Activated T-helper 2 cell treated with anti-CD3 and anti-CD28 coated beads, Interferon-gamma antibody, Interleukin-2, Interleukin-4, amounts not matched to agents 10 μg/mL and 5 μg/mL and 100 μg/mL, durations not matched to agents 14 hours and 24 hours and 36 hours (primary cell): ENCODE results near the gene BMP8A. TPM values are rescaled to one million over a fixed set of nuclear protein-coding genes. Genes with fewer than 3 reads are reported as not detected.
"Not testable (repeated sequence)": the region's sequence is repeated elsewhere in the genome, so short reads cannot be mapped to it uniquely, and the experiment has no call there.

ENCODE experiments used
- DNase-seq: peaks from one replicate; pipeline ENCODE4 v3.0.0; 2021; ENCODE audit warnings: low spot score
- H3K27ac Mint-ChIP-seq: one replicate; pipeline ENCODE4 v1.8.0; 2021; ENCODE audit warnings: mixed read lengths
- H3K27me3 Mint-ChIP-seq: one replicate; pipeline ENCODE4 v1.8.0; 2021; ENCODE audit warnings: low read depth, mixed read lengths
- H3K36me3 Mint-ChIP-seq: one replicate; pipeline ENCODE4 v1.8.0; 2021; ENCODE audit warnings: low read depth, mixed read lengths
- H3K4me1 Mint-ChIP-seq: one replicate; pipeline ENCODE4 v1.8.0; 2021; ENCODE audit warnings: low read depth, mixed read lengths
- H3K4me3 Mint-ChIP-seq: one replicate; pipeline ENCODE4 v1.8.0; 2021; ENCODE audit warnings: low read depth, mild to moderate bottlenecking, moderate library complexity, mixed read lengths
- H3K9me3 Mint-ChIP-seq: one replicate; pipeline ENCODE4 v1.8.0; 2021; ENCODE audit warnings: mixed read lengths
- intact Hi-C: fragments of 100-400 bp; cut with micrococcal nuclease; formaldehyde crosslinking; loops from one replicate; pipeline ENCODE4 v1.15.1; 2023
- total RNA-seq: library from RNA; stranded (reverse); gene quantifications from 2 replicates; pipeline ENCODE4 v1.2.3, GENCODE V29; 2022

The BMP8A gene
- total RNA-seq, 1 donor from 2014 or later = 0.11 TPM

DNA sequence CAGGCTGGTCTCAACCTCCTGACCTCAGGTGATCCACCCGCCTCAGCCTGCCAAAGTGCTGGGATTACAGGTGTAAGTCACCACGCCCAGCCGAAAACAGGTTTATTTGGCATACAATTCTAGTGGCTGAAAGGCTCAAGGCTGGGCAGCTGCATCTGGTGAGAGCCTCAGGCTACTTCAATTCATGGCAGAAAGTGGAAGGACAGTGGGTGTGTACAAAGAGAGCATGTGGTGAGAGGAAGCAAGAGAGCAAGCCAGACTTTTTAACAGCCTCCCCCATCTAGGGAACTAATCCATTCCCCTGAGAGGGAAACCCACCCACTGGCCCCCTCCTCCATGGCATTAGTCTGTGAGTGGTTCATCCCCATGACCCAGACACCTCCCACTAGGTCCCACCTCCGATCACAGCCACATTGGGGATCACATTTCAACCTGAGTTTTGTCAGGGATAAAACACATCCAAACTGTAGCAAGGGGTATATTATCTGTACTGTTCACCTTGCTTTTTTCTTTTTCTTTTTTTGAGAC lies 9.5 kb downstream of the BMP8A start:
- Mint-ChIP-seq H3K27ac (no peak overlapping the region), H3K9me3 (no peaks in the 10 kb centered on the region), H3K4me1 (no peaks in the 10 kb centered on the region), H3K36me3 (no peaks in the 10 kb centered on the region), H3K27me3 (peaks cover 6% of the 10 kb centered on the region), H3K4me3 (no peak overlapping the region)
- no peak for DNase-seq
- intact Hi-C loops = no loop called here

DNA sequence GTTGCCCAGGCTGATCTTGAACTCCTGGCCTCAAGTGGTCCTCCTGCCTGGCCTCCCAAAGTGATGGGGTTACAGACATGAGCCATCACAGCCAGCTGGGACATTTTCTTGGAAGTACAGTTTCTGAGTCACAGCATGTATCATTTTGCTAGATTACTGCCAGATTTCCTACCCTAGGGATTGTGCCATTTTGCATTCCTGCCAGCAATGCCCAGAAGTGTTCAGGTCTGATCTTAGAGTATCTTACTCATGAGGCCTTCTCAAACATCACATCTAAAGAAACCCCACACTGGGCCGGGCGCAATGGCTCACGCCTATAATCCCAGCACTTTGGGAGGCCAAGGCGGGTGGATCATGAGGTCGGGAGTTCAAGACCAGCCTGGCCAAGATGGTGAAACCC lies 10.2 kb downstream of the BMP8A start:
- no peaks in the 10 kb centered on the region for H3K9me3 Mint-ChIP-seq
- H3K27ac Mint-ChIP-seq = no peak overlapping the region
- intact Hi-C loops = no loop called here
- H3K4me3 Mint-ChIP-seq = no peak overlapping the region
- H3K4me1 Mint-ChIP-seq = no peaks in the 10 kb centered on the region
- H3K27me3 Mint-ChIP-seq = peaks cover 3% of the 10 kb centered on the region
- H3K36me3 Mint-ChIP-seq = no peaks in the 10 kb centered on the region
- DNase-seq = no peak

DNA sequence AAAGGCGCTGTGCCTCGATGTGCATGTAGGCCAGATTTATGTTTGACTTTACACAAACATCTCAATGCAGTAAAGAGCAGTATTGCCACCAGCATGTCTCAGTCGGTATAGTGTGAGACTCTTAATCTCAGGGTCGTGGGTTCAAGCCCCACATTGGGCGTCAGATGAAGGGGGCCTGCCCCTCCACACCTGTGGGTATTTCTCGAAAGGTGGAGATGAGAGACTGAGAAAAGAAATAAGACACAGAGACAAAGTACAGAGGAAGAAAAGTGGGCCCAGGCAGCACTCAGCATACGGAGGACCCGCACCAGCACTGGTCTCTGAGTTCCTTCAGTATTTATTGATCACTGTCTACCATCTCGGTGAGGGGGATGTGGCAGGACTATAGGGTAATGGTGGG lies 13.0 kb downstream of the BMP8A start:
- DNase-seq, H3K4me3 Mint-ChIP-seq, H3K4me1 Mint-ChIP-seq, intact Hi-C loops, H3K27ac Mint-ChIP-seq, H3K9me3 Mint-ChIP-seq, H3K27me3 Mint-ChIP-seq, H3K36me3 Mint-ChIP-seq: not testable (repeated sequence)

DNA sequence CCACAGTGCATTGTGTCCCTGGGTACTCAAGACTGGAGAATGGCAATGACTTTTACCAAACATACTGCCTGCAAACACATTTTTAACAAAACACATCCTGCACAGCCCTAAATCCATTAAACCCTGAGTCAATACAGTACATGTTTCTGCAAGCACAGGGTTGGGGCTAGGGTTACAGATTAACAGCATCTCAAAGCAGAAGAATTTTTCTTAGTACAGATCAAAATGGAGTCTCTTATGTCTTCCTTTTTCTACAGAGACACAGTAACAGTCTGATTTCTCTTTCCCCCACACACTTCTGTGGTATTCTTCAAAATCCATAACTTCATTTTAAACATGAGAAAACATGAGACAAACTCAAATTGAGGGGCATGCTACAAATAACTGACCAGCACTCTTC lies 13.9 kb downstream of the BMP8A start:
- Mint-ChIP-seq H3K4me1 (peaks cover 9% of the 10 kb centered on the region), H3K27me3 (peaks cover 10% of the 10 kb centered on the region)
- DNase-seq = no peak

DNA sequence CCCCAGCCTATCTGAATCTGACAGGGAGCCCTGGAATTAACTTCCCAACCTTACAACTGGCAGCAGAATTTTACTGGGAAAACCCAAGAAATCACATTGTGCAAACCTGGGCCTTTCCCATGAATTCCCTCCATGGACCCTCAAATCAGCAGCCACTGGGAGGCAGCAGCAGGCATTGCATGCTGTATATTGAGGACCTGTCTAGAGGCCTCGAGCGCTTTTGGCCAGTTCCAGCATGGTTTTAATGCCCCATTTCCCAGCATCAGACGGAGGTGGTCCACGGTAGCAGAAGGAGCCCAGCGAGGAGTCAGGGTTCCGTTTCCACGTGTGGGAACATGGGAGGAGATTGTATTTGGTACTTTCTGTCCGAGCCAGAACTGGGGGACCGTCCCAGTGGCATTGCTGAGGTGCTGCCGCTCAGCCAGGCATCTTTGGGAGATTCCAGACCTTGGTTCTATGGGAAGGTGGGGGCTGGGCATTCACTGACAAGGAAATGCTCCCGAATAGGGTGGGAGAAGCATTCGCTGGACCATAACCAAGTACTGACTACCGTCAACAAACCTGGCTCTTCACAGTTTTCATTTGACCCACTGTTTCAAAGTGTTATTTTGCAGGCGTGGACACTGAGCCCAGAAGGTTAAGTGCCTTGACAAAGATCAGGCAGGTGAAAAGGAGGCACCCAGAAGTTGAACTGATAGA lies 15.9 kb downstream of the BMP8A start:
- intact Hi-C loops = no loop called here
- H3K4me3 Mint-ChIP-seq = no peak overlapping the region
- peaks cover 9% of the 10 kb centered on the region for H3K4me1 Mint-ChIP-seq
- H3K27me3 Mint-ChIP-seq = peaks cover 8% of the 10 kb centered on the region
- DNase-seq = no peak
- H3K36me3 Mint-ChIP-seq = no peaks in the 10 kb centered on the region
- no peaks in the 10 kb centered on the region for H3K9me3 Mint-ChIP-seq
- H3K27ac Mint-ChIP-seq = no peak overlapping the region

More for the DNA sequence above, 13.9 kb downstream of the BMP8A start:
- no peaks in the 10 kb centered on the region for H3K36me3 Mint-ChIP-seq
- H3K4me3 Mint-ChIP-seq = no peak overlapping the region
- no peaks in the 10 kb centered on the region for H3K9me3 Mint-ChIP-seq
- no peak overlapping the region for H3K27ac Mint-ChIP-seq
- intact Hi-C loops = no loop called here

DNA sequence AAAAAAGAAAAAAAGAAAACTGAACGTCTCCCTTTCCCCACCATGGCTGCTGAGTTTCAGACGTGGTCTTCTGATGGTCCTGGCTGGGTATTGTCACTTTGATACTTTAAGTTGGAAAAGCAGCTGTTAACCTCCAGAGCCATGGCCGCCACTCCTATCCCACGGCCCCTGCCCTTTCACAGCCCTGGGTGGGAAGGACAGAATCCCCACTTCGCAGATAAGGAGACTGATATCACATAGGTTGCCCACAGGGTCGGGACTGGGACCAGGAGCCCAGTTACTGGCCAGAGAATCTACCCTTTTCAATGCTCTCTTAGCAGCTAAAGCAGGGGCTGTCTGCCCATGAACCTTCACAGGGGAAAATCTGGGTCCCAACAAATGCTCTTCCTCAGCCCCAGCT lies 16.8 kb downstream of the BMP8A start:
- H3K27ac Mint-ChIP-seq = no peak overlapping the region
- no peak overlapping the region for H3K4me3 Mint-ChIP-seq
- H3K4me1 Mint-ChIP-seq = peaks cover 9% of the 10 kb centered on the region
- H3K27me3 Mint-ChIP-seq = peaks cover 7% of the 10 kb centered on the region
- intact Hi-C loops = no loop called here
- no peak for DNase-seq
- H3K9me3 Mint-ChIP-seq = no peaks in the 10 kb centered on the region
- H3K36me3 Mint-ChIP-seq = no peaks in the 10 kb centered on the region

DNA sequence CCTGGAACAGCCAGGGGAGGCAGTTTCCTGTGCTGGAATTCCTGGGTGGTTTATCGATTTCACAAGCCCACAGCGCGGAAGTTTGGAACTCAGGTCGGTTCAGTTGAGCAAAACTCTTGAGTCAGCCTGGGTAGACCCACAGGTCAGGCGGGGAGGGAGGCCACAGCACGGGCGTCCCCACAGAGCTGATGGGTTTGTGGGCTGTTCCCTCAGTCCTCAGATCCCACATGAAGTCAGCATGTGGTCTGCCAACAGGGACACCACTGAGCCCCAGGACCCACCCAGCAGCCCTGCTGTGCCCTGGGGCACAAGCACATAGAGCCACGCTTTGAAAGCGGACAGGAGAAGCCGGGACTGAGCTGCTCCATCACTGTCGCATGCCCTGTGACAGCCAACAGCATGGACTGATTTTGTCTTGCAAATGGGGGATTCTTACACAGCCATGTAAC lies 17.4 kb downstream of the BMP8A start:
- intact Hi-C loops = no loop called here
- no peak for DNase-seq
- peaks cover 7% of the 10 kb centered on the region for H3K27me3 Mint-ChIP-seq
- H3K4me1 Mint-ChIP-seq = peaks cover 9% of the 10 kb centered on the region
- H3K27ac Mint-ChIP-seq = no peak overlapping the region
- no peaks in the 10 kb centered on the region for H3K9me3 Mint-ChIP-seq
- H3K4me3 Mint-ChIP-seq = no peak overlapping the region
- no peaks in the 10 kb centered on the region for H3K36me3 Mint-ChIP-seq

DNA sequence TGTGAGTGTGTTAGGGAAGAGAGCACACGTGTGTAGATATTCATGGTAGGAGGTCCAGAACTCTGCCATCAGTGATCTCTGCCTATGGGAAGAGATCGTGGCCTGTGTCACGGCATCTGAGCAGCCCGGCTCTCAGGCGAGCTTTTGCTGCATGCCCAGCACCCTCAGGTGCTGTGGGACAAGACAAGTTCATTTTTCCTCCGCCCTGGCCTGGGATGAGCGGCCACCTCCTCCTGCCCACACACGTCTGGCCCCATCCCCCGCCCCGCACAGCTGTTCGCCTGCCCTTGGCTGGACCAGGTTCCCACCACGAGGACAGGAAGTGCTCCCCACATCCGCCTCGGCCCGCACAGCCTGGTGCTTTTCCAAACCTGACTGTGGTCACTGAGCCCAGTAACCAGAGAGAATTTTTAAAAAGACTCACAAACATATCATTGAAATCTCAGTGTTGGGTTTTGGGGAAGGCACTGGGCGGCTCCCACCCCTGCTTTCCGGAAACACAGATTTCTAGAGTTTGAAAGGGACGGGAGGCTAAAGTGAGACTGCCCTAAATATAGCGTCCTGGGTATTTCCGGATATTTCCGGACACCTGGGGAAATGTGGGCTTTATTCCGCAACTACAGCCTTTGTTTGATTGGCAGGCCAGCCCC lies 18.0 kb downstream of the BMP8A start:
- intact Hi-C loops = no loop called here
- H3K4me3 Mint-ChIP-seq = no peak overlapping the region
- no peaks in the 10 kb centered on the region for H3K9me3 Mint-ChIP-seq
- no peak for DNase-seq
- H3K36me3 Mint-ChIP-seq = no peaks in the 10 kb centered on the region
- peak overlapping the region; percentile 42 for H3K27ac Mint-ChIP-seq
- peaks cover 9% of the 10 kb centered on the region for H3K4me1 Mint-ChIP-seq
- peaks cover 7% of the 10 kb centered on the region for H3K27me3 Mint-ChIP-seq

DNA sequence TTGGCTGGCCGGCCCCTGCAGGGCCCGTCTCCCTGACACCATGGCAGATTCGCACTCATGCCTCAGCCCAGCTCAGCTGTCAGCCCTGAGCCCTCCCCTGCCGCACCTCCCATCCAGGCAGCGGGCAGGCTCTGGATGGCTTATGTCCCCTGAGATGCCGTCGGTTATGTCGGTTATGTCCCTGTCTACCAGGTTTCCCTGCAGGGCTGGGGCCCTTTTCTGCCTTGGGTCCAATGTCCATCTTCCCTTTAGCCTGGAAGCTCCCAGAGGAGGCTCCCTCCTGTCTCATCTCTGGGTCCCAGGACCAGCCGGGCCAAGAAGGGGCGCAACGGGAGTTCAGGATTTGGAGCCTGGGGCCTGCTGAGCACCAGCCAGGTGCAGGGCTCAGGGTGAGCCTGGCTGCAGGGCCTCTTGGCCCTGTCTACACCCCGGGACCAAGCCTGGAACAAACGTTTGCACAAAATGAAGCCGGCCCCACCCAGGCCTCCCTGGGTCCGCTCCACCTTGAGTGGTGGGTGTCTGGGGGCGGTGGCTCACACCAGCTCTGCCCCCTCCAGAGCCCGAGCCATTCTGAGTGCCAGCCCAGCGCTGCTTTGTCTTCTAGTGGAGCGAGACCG lies 19.2 kb downstream of the BMP8A start:
- H3K4me1 Mint-ChIP-seq = peaks cover 11% of the 10 kb centered on the region
- H3K27me3 Mint-ChIP-seq, H3K36me3 Mint-ChIP-seq, H3K9me3 Mint-ChIP-seq, DNase-seq, H3K27ac Mint-ChIP-seq, H3K4me3 Mint-ChIP-seq, intact Hi-C loops: not testable (repeated sequence)

DNA sequence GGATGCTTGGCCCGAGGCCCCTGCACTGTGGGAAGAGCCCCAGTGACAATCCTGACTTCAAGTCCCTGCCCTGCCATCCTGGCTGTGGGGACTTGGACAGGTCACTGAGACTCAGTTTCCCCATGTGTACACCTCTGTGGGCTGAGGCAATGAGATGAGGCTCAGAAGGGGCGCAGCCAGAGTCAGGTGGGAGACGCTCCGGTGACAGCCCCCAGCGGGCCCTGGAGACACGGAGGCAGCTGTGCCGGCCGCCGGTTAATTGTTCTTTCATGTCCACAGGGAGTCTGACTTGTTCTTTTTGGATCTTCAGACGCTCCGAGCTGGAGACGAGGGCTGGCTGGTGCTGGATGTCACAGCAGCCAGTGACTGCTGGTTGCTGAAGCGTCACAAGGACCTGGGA lies 20.0 kb downstream of the BMP8A start:
- DNase-seq, H3K9me3 Mint-ChIP-seq, H3K27ac Mint-ChIP-seq, H3K27me3 Mint-ChIP-seq, H3K4me3 Mint-ChIP-seq, intact Hi-C loops, H3K36me3 Mint-ChIP-seq: not testable (repeated sequence)
- H3K4me1 Mint-ChIP-seq = peaks cover 11% of the 10 kb centered on the region

DNA sequence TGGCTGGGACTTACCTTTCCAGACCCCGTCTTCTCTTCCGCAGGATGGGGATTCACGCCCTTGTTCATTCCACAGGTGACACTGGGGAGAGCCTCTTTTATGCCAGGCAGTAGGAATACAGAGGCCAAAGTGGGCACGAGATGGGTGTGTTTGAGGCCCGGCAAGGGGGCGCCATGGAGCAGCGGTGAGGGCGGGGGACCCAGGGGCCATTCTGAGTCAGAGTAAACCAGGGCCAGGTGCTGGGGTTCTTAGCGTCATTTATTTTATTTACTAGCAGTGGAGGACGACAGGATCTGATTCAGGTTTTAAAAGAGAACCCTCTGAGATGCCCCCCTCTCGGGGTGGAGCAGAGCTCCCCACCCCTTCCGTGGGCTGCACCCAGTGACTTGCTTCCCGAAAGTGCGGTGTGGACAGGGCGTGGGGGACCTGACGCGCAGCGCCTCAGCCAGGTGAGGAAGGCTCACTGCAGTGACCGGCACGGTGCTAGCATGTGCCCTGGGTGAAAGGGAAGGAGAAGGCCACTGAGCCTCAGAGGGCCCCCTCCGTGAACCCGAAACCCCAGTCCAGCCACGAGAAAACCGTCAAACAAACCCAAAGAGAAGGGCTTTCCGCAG lies 20.9 kb downstream of the BMP8A start:
- H3K27me3 Mint-ChIP-seq, H3K9me3 Mint-ChIP-seq, H3K27ac Mint-ChIP-seq, intact Hi-C loops, H3K36me3 Mint-ChIP-seq, H3K4me3 Mint-ChIP-seq, DNase-seq: not testable (repeated sequence)
- peaks cover 11% of the 10 kb centered on the region for H3K4me1 Mint-ChIP-seq

DNA sequence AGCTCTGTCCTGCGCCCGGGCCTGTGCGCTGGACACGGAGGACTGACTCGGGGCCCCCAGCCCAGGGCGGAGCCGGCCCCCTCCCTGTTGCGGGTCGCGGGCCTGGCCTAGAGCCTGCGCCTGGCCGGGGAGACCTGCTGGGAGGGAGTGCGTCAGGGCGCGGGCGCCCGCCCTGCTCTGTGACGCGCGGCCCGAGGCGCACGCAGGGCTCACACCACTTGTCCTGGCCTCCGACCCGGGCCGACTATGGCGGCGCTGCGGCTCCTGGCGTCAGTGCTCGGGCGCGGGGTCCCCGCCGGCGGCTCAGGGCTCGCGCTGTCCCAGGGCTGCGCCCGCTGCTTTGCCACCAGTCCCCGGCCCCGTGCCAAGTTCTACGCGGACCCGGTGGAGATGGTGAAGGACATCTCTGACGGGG lies 23.3 kb downstream of the BMP8A start:
- H3K27me3 Mint-ChIP-seq, intact Hi-C loops, H3K27ac Mint-ChIP-seq, H3K9me3 Mint-ChIP-seq, H3K4me1 Mint-ChIP-seq, H3K36me3 Mint-ChIP-seq, H3K4me3 Mint-ChIP-seq, DNase-seq: not testable (repeated sequence)
